ENCODE measurements around the gene OPRD1. TPM values are rescaled to one million over a fixed set of nuclear protein-coding genes. Genes with fewer than 3 reads are reported as not detected.
"Not testable (repeated sequence)": the region's sequence is repeated elsewhere in the genome, so short reads cannot be mapped to it uniquely, and the experiment has no call there.

Gene OPRD1
- not detected in 2 replicates for total RNA-seq
- polyA plus RNA-seq (2012), result 0.01 TPM

DNA sequence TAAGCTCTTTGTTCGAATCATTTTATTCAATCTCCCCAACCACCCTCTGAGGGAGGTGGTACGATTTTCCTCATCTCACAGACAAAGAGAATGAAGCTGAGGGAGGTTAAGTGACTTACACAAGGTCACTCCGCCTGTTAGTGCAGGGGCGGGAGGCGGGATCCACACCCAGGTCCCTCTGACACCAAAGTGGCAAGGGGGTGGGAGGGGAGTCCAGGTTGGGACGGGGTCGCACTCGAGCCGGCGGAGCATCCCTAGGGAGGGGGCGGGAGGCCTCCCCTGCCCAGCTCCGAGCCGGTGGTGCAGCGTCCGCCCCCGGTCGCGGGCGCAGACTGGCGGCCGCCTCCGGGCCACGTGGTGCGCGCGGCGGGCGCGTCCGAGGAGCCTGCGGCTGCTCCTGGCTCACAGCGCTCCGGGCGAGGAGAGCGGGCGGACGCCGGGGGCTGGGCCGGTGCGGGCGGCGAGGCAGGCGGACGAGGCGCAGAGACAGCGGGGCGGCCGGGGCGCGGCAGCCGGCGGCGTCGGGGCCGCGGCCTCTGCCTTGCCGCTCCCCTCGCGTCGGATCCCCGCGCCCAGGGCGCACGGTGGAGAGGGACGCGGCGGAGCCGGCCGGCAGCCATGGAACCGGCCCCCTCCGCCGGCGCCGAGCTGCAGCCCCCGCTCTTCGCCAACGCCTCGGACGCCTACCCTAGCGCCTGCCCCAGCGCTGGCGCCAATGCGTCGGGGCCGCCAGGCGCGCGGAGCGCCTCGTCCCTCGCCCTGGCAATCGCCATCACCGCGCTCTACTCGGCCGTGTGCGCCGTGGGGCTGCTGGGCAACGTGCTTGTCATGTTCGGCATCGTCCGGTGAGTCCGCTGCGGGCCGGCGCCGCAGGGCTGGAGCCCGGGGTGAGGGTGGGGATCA lies at the start of gene OPRD1:
TSS of gene OPRD1 (plus strand) at position 405 of the 903 bp plus-strand sequence. CDS start at position 619, 214 bp downstream.
- no peak for DNase-seq (ENCODE audit: low read depth)

- DNase-seq (ENCODE audit: low read depth), result no peak
Observed at GRCh38 chr1:28766532-28767183, 45.3 kb upstream of the OPRD1 start.

GRCh38 chr1:28770601-28771165 lies 41.3 kb upstream of the OPRD1 start:
- no peak for DNase-seq (ENCODE audit: low read depth)

DNA sequence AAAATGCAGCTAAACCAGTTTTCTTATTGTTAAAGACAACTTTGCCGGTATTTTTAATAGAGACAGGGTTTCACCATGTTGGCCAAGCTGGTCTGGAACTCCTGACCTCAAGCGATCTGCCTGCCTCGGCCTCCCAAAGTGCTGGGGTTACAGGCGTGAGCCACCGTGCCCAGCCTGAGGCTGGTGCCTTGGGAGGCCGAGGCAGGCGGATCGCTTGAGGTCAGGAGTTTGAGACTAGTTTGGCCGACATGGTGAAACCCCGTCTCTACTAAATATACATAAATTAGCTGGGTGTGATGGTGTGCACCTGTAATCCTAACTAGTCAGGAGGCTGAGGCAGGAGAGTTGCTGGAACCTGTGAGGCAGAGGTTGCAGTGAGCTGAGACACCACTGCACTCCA lies 40.0 kb upstream of the OPRD1 start:
- DNase-seq (ENCODE audit: low read depth), result not testable (repeated sequence)

DNA sequence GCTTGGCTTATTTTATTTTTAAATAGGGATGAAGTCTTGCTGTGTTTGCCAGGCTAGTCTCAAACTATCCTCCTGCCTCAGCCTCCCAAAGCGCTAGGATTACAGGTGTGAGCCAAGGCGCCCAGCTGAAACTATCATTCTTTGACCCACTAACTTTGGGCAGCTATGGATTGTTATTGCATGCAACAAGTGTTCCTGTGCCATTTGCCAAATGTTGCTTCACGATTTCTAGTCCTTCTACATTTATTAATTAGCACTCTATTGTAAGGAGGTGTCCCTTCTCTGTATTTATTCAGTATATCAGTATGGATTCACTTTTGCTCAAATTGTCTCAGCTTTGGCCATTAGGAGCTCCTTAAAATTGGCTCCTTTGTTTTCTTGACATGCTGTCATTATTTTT lies 38.9 kb upstream of the OPRD1 start:
- DNase-seq (ENCODE audit: low read depth), result no peak

DNA sequence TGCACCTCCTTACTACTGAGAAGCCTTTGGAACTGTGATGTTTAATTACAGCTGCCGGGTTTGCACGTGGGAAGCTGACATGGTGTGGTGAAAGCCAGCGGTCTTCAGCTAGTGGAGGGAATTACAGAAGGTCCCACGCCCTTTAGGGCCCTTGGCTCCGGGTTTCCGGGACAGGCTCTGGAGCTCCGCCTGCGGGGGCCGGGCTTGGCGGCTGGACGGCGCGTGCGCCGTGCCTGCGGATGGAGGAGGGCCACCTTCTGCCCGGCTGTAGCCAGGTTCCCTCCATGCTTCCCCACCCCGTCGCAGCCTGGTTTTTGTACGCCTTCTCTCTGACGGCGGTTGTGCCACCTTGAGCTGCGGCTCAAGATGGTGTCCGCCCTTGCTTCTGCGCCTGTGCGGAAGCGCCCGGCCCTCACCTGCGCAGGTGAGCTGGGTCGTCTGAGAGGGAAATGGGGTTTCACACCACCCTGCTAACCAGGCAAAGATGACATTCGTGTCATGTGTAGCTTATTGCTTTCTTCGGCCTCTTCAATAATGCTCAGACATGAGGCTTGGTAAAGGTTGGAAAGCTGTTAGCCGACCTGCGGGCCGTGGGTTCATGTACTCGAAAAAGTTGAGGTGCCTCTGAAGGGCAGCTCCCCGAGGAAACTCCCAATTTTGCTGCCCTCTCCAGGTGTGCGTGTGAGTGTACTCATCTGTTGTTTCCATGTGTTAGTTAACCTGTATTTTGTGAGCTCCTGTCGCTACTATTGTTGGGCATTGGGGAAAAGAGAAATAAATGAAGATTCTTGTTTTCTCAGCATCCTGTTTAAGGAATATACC lies 36.6 kb upstream of the OPRD1 start:
- peak; percentile 79 for DNase-seq (ENCODE audit: low read depth)

DNA sequence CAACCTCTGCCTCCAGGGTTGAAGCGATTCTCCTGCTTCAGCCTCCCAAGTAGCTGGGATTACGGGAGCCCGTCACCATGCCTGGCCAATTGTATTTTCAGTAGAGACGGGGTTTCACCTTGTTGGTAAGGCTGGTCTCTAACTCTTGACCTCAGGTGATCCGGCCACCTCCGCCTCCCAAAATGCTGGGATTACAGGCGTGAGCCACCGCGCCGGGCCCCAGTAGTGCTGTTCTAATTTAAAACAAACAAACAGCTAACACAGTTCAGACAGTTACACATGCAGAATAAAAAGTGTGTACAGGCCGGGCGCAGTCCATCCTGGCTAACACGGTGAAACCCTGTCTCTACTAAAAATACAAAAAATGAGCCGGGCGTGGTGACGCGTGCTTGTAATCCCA lies 35.6 kb upstream of the OPRD1 start:
- no peak for DNase-seq (ENCODE audit: low read depth)

GRCh38 chr1:28778021-28778420 lies 33.9 kb upstream of the OPRD1 start:
- DNase-seq (ENCODE audit: low read depth), result no peak

DNA sequence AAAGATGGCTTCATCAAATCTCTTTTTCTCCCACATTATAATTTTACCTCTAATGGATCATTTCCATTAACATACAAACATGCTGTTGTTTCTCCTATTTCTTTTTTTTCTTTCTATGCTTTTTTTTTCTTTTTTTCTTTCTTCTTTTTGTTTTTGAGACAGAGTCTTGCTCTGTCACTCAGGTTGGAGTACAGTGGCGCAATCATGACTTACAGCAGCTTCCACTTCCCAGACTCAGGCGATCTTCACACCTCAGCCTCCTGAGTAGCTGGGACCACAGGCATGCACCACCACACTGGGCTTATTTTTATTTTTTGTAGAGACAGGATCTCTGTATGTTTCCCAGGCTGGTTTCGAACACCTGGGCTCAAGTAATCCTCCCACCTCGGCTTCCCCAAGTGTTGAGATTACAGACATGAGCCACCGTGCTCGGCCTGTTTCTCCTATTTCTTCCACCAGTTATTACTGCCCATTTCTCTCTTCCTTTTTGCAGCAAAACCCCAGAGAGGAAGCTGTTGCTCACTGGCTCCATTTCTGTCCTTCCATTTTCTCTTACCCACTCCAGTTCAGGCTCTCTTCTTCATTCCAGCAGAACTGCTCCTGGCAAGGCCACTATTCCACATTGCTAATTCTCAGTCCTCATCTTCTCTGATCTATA lies 32.1 kb upstream of the OPRD1 start:
- DNase-seq (ENCODE audit: low read depth), result no peak

DNA sequence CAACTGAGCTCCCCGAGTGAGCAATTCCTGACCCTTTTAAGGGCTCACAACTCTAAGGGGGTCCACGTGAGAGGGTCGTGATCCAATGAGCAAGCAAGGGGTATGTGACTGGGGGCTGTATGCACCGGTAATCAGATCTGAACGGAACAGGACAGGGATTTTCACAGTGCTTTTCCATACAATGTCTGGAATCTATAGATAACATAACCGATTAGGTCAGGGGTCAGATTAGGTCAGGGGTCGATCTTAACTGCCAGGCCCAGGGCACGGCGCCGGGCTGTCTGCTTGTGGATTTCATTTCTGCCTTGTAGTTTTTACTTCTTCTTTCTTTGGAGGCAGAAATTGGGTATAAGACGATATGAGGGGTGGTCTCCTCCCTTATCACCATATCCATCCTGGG lies 30.7 kb upstream of the OPRD1 start:
- no peak for DNase-seq (ENCODE audit: low read depth)

- peak; percentile 14 for DNase-seq (ENCODE audit: low read depth)
Observed at GRCh38 chr1:28782011-28782410, 30.0 kb upstream of the OPRD1 start.

GRCh38 chr1:28783363-28783762 lies 28.6 kb upstream of the OPRD1 start:
- no peak for DNase-seq (ENCODE audit: low read depth)

- DNase-seq (ENCODE audit: low read depth), result no peak
Observed at GRCh38 chr1:28789412-28789811, 22.6 kb upstream of the OPRD1 start.

DNA sequence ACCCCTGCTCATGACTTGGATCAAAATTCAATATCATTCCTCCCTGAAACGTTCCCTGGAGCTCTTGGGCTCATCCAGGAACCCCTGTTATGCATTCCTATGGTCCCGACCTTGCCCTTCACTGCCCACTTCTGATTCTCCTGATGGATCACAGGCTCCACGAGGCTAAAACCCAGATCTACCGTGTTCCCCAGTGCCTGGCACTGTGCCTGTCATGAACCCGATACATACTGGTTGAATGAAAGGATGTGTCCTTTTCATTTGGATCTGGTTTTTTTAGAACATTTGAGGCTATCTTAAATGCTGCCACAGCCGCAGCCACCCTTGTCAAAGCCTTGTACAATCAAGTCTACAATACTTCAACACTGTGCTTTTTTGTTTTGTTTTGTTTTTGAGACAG lies 22.2 kb upstream of the OPRD1 start:
- no peak for DNase-seq (ENCODE audit: low read depth)

- DNase-seq (ENCODE audit: low read depth), result no peak
Observed at GRCh38 chr1:28790377-28791035, 21.5 kb upstream of the OPRD1 start.

- DNase-seq (ENCODE audit: low read depth), result not testable (repeated sequence)
Observed at GRCh38 chr1:28791929-28792328, 20.0 kb upstream of the OPRD1 start.

GRCh38 chr1:28792644-28793121 lies 19.3 kb upstream of the OPRD1 start:
- no peak for DNase-seq (ENCODE audit: low read depth)

DNA sequence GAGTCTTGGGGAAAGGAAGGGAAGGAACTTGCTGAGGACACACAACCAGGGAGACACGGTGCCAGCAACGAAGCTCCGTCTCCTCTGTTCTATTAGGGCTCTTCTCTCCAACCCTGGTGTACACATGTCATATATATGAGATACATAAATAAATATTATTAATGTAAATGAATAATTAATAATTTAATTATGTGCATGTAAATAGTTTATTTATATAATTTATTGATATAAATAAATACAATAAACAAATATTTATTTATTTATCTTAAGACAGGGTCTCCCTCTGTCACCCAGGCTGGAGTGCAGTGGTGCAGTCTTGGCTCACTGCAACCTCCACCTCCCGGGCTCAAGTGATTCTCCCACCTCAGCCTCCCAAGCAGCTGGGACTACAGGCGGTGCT lies 17.4 kb upstream of the OPRD1 start:
- not testable (repeated sequence) for DNase-seq (ENCODE audit: low read depth)

- DNase-seq (ENCODE audit: low read depth), result no peak
Observed at GRCh38 chr1:28796352-28797211, 15.4 kb upstream of the OPRD1 start.

All from myocyte (in vitro differentiated cells).